ENCODE data around the gene GCK.

DNA sequence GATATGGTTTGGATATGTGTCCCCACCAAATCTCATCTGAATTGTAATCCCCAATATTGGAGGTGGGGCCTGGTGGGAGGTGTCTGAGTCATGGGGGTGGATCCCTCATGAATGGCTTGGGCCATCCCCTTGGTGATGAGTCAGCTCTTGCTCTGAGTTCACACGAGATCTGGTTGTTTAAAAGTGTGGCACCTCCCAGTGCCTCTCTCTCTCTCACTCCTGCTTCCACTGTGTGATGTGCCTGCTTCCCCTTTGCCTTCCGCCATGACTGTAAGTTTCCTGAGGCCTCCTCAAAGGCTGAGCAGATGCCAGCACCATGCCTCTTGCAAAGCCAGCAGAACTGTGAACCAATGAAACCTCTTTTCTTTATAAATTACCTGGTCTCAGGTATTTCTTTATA is 4.8 kb upstream of the GCK start:
- TF ChIP-seq CTCF (IDR thresholded peaks at IDR 0.05) (no peak), POLR2A (IDR thresholded peaks at IDR 0.05) (no peak)

All from Peyer's patch (tissue), 4 donors.